ENCODE results near the gene TUBGCP3. TPM values are rescaled to one million over a fixed set of nuclear protein-coding genes. Genes with fewer than 3 reads are reported as not detected.

The TUBGCP3 gene
- total RNA-seq, 1 experiment from 2014 or later, result 51.1 TPM

- H3K9me3 Mint-ChIP-seq (ENCODE audit: unreplicated experiment), result no peaks in the 10 kb centered on the region
- peaks cover 6% of the 10 kb centered on the region for H3K4me1 Mint-ChIP-seq (ENCODE audit: low read depth, unreplicated experiment)
- intact Hi-C loops (cut with micrococcal nuclease; ENCODE audit: unreplicated experiment), result loop anchor here (5.0 kb wide), 3 partner anchors 56 to 256 kb away; no protein-coding TSS in a partner anchor
- no peak overlapping the region for H3K27ac Mint-ChIP-seq (ENCODE audit: unreplicated experiment)
- H3K27me3 ChIP-seq (replicated peaks; ENCODE audit: control insufficient read depth, insufficient read depth, low read length), result no peaks in the 10 kb centered on the region
- H3K4me3 ChIP-seq (ENCODE audit: low read depth, low read length), result no peak overlapping the region
- H3K4me3 Mint-ChIP-seq (ENCODE audit: unreplicated experiment), result no peak overlapping the region
- DNase-seq, result peak in 1 of 2 experiments; percentile 49
- ChIA-PET POLR2A (no interaction called here), CTCF (no interaction called here)
- H3K27me3 Mint-ChIP-seq (ENCODE audit: insufficient read depth, unreplicated experiment), result peaks cover 5% of the 10 kb centered on the region
- H3K4me1 ChIP-seq, result peaks cover 10% of the 10 kb centered on the region
- H3K36me3 ChIP-seq (ENCODE audit: control insufficient read depth, insufficient read depth, low read length), result no peaks in the 10 kb centered on the region
- H3K9me3 ChIP-seq, result no peaks in the 10 kb centered on the region
- H3K36me3 Mint-ChIP-seq (ENCODE audit: insufficient read depth, unreplicated experiment), result no peaks in the 10 kb centered on the region
- peak; percentile 56 to 72 for TF ChIP-seq CTCF (IDR thresholded peaks at IDR 0.05; ENCODE audit: insufficient read depth in 1 of 2, low read depth in 1 of 2, low read length in 1 of 2, severe bottlenecking in 1 of 2, unreplicated experiment in 1 of 2)
- no TSS peak for BruUV-seq (replicated peaks)
Observed at GRCh38 chr13:112616586-112617362, 28.8 kb upstream of the TUBGCP3 start.

GRCh38 chr13:112615391-112615790 lies 27.4 kb upstream of the TUBGCP3 start:
- H3K9me3 ChIP-seq, result no peaks in the 10 kb centered on the region
- no TSS peak for BruUV-seq (replicated peaks)
- H3K27ac Mint-ChIP-seq (ENCODE audit: unreplicated experiment), result no peak overlapping the region
- CTCF ChIA-PET, result no interaction called here
- H3K4me1 Mint-ChIP-seq (ENCODE audit: low read depth, unreplicated experiment), result peaks cover 6% of the 10 kb centered on the region
- no peak for TF ChIP-seq CTCF (IDR thresholded peaks at IDR 0.05; ENCODE audit: insufficient read depth in 1 of 2, low read depth in 1 of 2, low read length in 1 of 2, severe bottlenecking in 1 of 2, unreplicated experiment in 1 of 2)
- H3K36me3 ChIP-seq (ENCODE audit: control insufficient read depth, insufficient read depth, low read length), result no peaks in the 10 kb centered on the region
- no peaks in the 10 kb centered on the region for H3K27me3 ChIP-seq (replicated peaks; ENCODE audit: control insufficient read depth, insufficient read depth, low read length)
- DNase-seq, result no peak
- peaks cover 14% of the 10 kb centered on the region for H3K27me3 Mint-ChIP-seq (ENCODE audit: insufficient read depth, unreplicated experiment)
- no peak overlapping the region for H3K4me3 Mint-ChIP-seq (ENCODE audit: unreplicated experiment)
- intact Hi-C loops (cut with micrococcal nuclease; ENCODE audit: unreplicated experiment), result loop anchor here (5.0 kb wide), 3 partner anchors 57 to 257 kb away; no protein-coding TSS in a partner anchor
- no peaks in the 10 kb centered on the region for H3K36me3 Mint-ChIP-seq (ENCODE audit: insufficient read depth, unreplicated experiment)
- no peaks in the 10 kb centered on the region for H3K9me3 Mint-ChIP-seq (ENCODE audit: unreplicated experiment)
- no peak overlapping the region for H3K4me3 ChIP-seq (ENCODE audit: low read depth, low read length)
- H3K4me1 ChIP-seq, result peaks cover 10% of the 10 kb centered on the region
- POLR2A ChIA-PET, result no interaction called here

- Histone ChIP-seq H3K4me1 (peaks cover 10% of the 10 kb centered on the region), H3K36me3 (ENCODE audit: control insufficient read depth, insufficient read depth, low read length) (no peaks in the 10 kb centered on the region), H3K4me3 (ENCODE audit: low read depth, low read length) (no peak overlapping the region), H3K27me3 (replicated peaks; ENCODE audit: control insufficient read depth, insufficient read depth, low read length) (no peaks in the 10 kb centered on the region), H3K9me3 (no peaks in the 10 kb centered on the region)
- ChIA-PET POLR2A (no interaction called here), CTCF (no interaction called here)
- DNase-seq, result no peak
- intact Hi-C loops (cut with micrococcal nuclease; ENCODE audit: unreplicated experiment), result loop anchor here (5.0 kb wide), 3 partner anchors 57 to 257 kb away; no protein-coding TSS in a partner anchor
- peaks cover 2% of the 10 kb centered on the region for H3K4me1 Mint-ChIP-seq (ENCODE audit: low read depth, unreplicated experiment)
- H3K27ac Mint-ChIP-seq (ENCODE audit: unreplicated experiment), result no peak overlapping the region
- no peak overlapping the region for H3K4me3 Mint-ChIP-seq (ENCODE audit: unreplicated experiment)
- H3K36me3 Mint-ChIP-seq (ENCODE audit: insufficient read depth, unreplicated experiment), result no peaks in the 10 kb centered on the region
- no peak for TF ChIP-seq CTCF (IDR thresholded peaks at IDR 0.05; ENCODE audit: insufficient read depth in 1 of 2, low read depth in 1 of 2, low read length in 1 of 2, severe bottlenecking in 1 of 2, unreplicated experiment in 1 of 2)
- H3K9me3 Mint-ChIP-seq (ENCODE audit: unreplicated experiment), result no peaks in the 10 kb centered on the region
- H3K27me3 Mint-ChIP-seq (ENCODE audit: insufficient read depth, unreplicated experiment), result peaks cover 18% of the 10 kb centered on the region
- no TSS peak for BruUV-seq (replicated peaks)
Observed at GRCh38 chr13:112614835-112615234, 26.9 kb upstream of the TUBGCP3 start.

All from Caco-2 (cell line).